HL-60 (cell line): Measurements from ENCODE around the gene QRICH2.

Source experiments
- DNase-seq, 2 experiments: peaks; one replicate each; pipeline ENCODE4 v3.0.0-alpha.2; 2010 to 2020; ENCODE audit warnings: low read depth in 1 of 2, low spot score in 1 of 2
- H3K27ac ChIP-seq: fragments of 250-450 bp; sonication (Bioruptor Pico); replicated peaks from 2 replicates; pipeline ENCODE4 v1.5.1; 2020; ENCODE audit warnings: mild to moderate bottlenecking, moderate library complexity
- H3K27me3 ChIP-seq: fragments of 250-450 bp; sonication (Bioruptor Pico); 2 replicates; pipeline ENCODE4 v1.5.1; 2021; ENCODE audit warnings: mild to moderate bottlenecking, moderate library complexity; ENCODE audit not compliant: insufficient read depth, poor library complexity, severe bottlenecking
- H3K4me3 ChIP-seq: replicated peaks from 2 replicates; pipeline ENCODE4 v1.5.1; 2011; ENCODE audit warnings: mild to moderate bottlenecking, control low read depth, low read length; ENCODE audit not compliant: insufficient read depth
- GABPA ChIP-seq: IDR thresholded peaks from 2 replicates; pipeline ENCODE4 v1.6.1; 2012; ENCODE audit warnings: low read depth
- POLR2AphosphoS5 ChIP-seq: IDR thresholded peaks from 2 replicates; pipeline ENCODE4 v1.6.1; 2012; ENCODE audit warnings: low read depth
- SPI1 ChIP-seq: IDR thresholded peaks from 2 replicates; pipeline ENCODE4 v1.6.1; 2012; ENCODE audit warnings: low read depth, mild to moderate bottlenecking, borderline replicate concordance
- TF ChIP-seq, protein P1 (sequence below): IDR thresholded peaks from 2 replicates; pipeline ENCODE4 v1.6.1; 2012; ENCODE audit warnings: low read depth; ENCODE audit not compliant: insufficient replicate concordance
- TF ChIP-seq, protein P2 (sequence below): IDR thresholded peaks from one replicate; pipeline ENCODE4 v1.5.1; 2011; ENCODE audit warnings: low read length, control low read depth, inconsistent platforms; ENCODE audit not compliant: insufficient read depth

Gene QRICH2

DNA sequence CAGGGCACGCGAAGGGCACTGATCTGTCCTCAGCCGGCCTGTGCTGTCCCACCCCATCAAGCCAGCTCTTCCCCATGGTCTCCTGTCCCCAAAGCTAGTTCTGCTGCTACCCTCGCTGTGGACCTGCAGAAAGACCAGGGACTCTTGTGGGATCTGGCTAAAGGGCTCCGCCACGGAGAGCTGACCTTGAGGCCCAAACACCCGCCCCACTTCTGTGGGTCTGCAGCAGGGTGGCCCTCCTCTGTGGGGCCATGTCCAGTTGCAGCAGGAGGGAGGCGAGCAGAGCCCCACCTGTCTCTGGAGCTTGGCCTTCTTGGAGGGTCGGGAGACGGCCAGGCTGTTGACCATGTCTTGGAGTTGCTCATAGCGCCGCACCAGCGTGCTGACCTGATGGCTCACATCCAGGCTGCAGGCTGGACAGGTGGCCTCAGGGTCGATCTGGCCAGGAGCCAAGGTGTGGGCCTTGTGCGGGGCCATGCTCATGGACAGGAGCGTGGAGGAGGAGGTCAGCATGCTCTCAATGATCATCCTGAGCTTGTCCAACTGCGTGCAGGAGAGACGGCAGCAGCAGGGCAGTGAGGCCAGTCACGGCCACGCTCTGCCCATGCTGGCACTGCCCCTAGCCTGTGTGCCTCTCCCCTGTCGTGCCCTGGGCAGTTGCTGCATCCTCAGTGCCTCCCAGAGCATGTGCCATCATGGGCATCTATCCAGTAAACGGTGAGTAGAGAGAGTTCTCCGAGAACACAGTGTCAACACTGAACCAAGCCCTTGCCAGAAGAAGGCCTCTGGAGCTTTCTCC, 26.3 kb downstream of the QRICH2 start:
- H3K27ac ChIP-seq, result no peak overlapping the region
- H3K27me3 ChIP-seq, result no peaks in the 10 kb centered on the region
- no peak for DNase-seq
- no peak overlapping the region for H3K4me3 ChIP-seq
- TF ChIP-seq, protein P1, sequence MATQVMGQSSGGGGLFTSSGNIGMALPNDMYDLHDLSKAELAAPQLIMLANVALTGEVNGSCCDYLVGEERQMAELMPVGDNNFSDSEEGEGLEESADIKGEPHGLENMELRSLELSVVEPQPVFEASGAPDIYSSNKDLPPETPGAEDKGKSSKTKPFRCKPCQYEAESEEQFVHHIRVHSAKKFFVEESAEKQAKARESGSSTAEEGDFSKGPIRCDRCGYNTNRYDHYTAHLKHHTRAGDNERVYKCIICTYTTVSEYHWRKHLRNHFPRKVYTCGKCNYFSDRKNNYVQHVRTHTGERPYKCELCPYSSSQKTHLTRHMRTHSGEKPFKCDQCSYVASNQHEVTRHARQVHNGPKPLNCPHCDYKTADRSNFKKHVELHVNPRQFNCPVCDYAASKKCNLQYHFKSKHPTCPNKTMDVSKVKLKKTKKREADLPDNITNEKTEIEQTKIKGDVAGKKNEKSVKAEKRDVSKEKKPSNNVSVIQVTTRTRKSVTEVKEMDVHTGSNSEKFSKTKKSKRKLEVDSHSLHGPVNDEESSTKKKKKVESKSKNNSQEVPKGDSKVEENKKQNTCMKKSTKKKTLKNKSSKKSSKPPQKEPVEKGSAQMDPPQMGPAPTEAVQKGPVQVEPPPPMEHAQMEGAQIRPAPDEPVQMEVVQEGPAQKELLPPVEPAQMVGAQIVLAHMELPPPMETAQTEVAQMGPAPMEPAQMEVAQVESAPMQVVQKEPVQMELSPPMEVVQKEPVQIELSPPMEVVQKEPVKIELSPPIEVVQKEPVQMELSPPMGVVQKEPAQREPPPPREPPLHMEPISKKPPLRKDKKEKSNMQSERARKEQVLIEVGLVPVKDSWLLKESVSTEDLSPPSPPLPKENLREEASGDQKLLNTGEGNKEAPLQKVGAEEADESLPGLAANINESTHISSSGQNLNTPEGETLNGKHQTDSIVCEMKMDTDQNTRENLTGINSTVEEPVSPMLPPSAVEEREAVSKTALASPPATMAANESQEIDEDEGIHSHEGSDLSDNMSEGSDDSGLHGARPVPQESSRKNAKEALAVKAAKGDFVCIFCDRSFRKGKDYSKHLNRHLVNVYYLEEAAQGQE, result no peak
- TF ChIP-seq SPI1 (no peak), GABPA (no peak), POLR2AphosphoS5 (no peak)
- TF ChIP-seq, protein P2, sequence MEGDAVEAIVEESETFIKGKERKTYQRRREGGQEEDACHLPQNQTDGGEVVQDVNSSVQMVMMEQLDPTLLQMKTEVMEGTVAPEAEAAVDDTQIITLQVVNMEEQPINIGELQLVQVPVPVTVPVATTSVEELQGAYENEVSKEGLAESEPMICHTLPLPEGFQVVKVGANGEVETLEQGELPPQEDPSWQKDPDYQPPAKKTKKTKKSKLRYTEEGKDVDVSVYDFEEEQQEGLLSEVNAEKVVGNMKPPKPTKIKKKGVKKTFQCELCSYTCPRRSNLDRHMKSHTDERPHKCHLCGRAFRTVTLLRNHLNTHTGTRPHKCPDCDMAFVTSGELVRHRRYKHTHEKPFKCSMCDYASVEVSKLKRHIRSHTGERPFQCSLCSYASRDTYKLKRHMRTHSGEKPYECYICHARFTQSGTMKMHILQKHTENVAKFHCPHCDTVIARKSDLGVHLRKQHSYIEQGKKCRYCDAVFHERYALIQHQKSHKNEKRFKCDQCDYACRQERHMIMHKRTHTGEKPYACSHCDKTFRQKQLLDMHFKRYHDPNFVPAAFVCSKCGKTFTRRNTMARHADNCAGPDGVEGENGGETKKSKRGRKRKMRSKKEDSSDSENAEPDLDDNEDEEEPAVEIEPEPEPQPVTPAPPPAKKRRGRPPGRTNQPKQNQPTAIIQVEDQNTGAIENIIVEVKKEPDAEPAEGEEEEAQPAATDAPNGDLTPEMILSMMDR, result no peak

DNA sequence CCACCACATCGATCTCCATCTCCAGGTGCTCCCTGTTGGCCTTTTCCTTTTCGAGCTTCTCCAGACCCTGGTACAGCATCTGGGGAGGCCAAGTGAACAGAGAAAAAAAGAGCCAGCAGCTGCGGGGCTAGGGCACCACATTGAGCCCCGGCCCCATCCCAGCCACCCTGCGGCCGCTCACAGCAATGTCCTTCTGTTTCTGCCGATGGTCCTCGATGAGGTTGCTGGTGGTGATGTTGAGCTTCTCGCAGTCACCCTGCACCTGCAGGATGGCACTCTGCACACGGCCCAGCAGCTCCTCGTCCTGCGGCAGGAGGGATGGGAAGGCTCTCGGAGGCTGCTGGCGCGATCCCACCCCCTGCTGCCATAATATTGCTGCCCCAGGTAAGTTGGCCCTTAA, 27.4 kb downstream of the QRICH2 start:
- TF ChIP-seq, protein P2, result no peak
- TF ChIP-seq GABPA (no peak), SPI1 (no peak), POLR2AphosphoS5 (no peak)
- TF ChIP-seq, protein P1, result no peak
- H3K4me3 ChIP-seq, result no peak overlapping the region
- DNase-seq, result no peak
- H3K27me3 ChIP-seq, result no peaks in the 10 kb centered on the region
- no peak overlapping the region for H3K27ac ChIP-seq

DNA sequence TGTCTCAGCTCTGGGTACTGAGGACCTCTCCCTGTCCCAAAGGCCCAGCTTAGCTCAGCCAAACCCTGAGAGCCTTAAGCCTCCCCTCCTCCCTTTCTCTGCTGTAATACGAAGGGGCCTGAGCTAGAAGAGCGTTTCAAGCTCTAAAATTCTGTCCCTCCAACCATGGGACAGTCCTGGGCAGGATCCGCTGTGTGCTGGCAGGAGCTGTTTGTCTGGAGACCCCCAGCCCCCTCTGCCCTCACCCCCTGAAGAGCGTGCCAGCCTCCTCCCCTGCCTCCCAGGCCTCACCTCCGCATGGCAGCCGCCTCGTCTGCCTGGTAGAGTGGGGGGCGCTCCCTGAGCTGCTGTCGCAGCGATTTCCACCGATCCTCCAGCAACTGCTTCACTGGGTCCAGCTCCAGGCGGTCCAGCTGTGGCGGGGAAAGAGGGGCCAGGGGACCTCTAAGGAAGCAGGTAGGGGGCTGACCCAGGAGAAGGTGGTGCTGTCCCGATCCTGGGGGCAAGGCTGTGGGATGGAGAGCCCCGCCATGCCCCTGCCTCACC, 28.3 kb downstream of the QRICH2 start:
- no peak for DNase-seq
- no peak overlapping the region for H3K4me3 ChIP-seq
- TF ChIP-seq POLR2AphosphoS5 (no peak), SPI1 (no peak), GABPA (no peak)
- TF ChIP-seq, protein P2, result no peak
- TF ChIP-seq, protein P1, result no peak
- H3K27ac ChIP-seq, result no peak overlapping the region
- H3K27me3 ChIP-seq, result no peaks in the 10 kb centered on the region
